Measurements from ENCODE around the gene ARMC3. TPM values are rescaled to one million over a fixed set of nuclear protein-coding genes. Genes with fewer than 3 reads are reported as not detected.

The ARMC3 gene
- polyA plus RNA-seq, 3 donors, result not detected

GRCh38 chr10:23013581-23014335 lies 85.9 kb downstream of the ARMC3 start:
- Histone ChIP-seq H3K27ac (ENCODE audit: low read depth in 1 of 2, low read length in 2 of 2) (no peak overlapping the region), H3K9me3 (replicated peaks in 1 of 2; ENCODE audit: control insufficient read depth in 1 of 2, insufficient read depth in 1 of 2, low read length in 2 of 2) (no peaks in the 10 kb centered on the region), H3K4me3 (replicated peaks in 1 of 3; ENCODE audit: low read depth in 2 of 3, low read length in 3 of 3) (no peak overlapping the region), H4K20me1 (ENCODE audit: insufficient read depth, low read length) (no peaks in the 10 kb centered on the region), H3K79me2 (ENCODE audit: insufficient read depth, low read length) (no peaks in the 10 kb centered on the region), H3K4me2 (replicated peaks; ENCODE audit: extremely low read depth, low read length, poor library complexity, severe bottlenecking) (no peak overlapping the region), H3K4me1 (ENCODE audit: control insufficient read depth in 1 of 2, insufficient read depth in 2 of 2, low read length in 2 of 2) (no peaks in the 10 kb centered on the region), H3K9ac (ENCODE audit: insufficient read depth, low read length, poor library complexity, severe bottlenecking) (no peak overlapping the region), H3K36me3 (replicated peaks in 1 of 2; ENCODE audit: control insufficient read depth in 1 of 2, insufficient read depth in 2 of 2, low read length in 2 of 2) (no peaks in the 10 kb centered on the region), H2AFZ (ENCODE audit: insufficient read depth, low read depth, low read length, poor library complexity, severe bottlenecking) (no peak overlapping the region), H3K27me3 (ENCODE audit: control insufficient read depth in 2 of 2, insufficient read depth in 2 of 2, low read length in 2 of 2) (peaks cover 0 to 3% of the 10 kb centered on the region in 2 donors)
- WGBS (ENCODE audit: insufficient coverage), result no CpG with 5 or more reads among the region's 3 CpGs
- Mint-ChIP-seq H3K4me3 (no peak overlapping the region), H3K9me3 (peaks cover 0 to 1% (median 0%) of the 10 kb centered on the region in 7 donors), H3K27me3 (ENCODE audit: low read depth in 3 of 3) (peaks cover 0 to 10% (median 3%) of the 10 kb centered on the region in 3 donors), H3K36me3 (no peaks in the 10 kb centered on the region), H3K27ac (no peak overlapping the region), H3K4me1 (no peaks in the 10 kb centered on the region)
- no peak for DNase-seq
- TF ChIP-seq, protein P1, sequence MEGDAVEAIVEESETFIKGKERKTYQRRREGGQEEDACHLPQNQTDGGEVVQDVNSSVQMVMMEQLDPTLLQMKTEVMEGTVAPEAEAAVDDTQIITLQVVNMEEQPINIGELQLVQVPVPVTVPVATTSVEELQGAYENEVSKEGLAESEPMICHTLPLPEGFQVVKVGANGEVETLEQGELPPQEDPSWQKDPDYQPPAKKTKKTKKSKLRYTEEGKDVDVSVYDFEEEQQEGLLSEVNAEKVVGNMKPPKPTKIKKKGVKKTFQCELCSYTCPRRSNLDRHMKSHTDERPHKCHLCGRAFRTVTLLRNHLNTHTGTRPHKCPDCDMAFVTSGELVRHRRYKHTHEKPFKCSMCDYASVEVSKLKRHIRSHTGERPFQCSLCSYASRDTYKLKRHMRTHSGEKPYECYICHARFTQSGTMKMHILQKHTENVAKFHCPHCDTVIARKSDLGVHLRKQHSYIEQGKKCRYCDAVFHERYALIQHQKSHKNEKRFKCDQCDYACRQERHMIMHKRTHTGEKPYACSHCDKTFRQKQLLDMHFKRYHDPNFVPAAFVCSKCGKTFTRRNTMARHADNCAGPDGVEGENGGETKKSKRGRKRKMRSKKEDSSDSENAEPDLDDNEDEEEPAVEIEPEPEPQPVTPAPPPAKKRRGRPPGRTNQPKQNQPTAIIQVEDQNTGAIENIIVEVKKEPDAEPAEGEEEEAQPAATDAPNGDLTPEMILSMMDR (IDR thresholded peaks at IDR 0.05), result no peak
- intact Hi-C loops (cut with micrococcal nuclease), result no loop called here

- Mint-ChIP-seq H3K4me3 (no peak overlapping the region), H3K4me1 (no peaks in the 10 kb centered on the region), H3K27ac (no peak overlapping the region), H3K36me3 (no peaks in the 10 kb centered on the region), H3K9me3 (peaks cover 0 to 1% (median 0%) of the 10 kb centered on the region in 7 donors), H3K27me3 (ENCODE audit: low read depth in 3 of 3) (peaks cover 0 to 8% (median 3%) of the 10 kb centered on the region in 3 donors)
- H3K36me3 ChIP-seq (replicated peaks in 1 of 2; ENCODE audit: control insufficient read depth in 1 of 2, insufficient read depth in 2 of 2, low read length in 2 of 2), result no peaks in the 10 kb centered on the region
- intact Hi-C loops (cut with micrococcal nuclease), result no loop called here
- 93% methylated on average over 3 of the region's 7 CpGs for WGBS (ENCODE audit: insufficient coverage)
- no peaks in the 10 kb centered on the region for H3K79me2 ChIP-seq (ENCODE audit: insufficient read depth, low read length)
- H3K9me3 ChIP-seq (replicated peaks in 1 of 2; ENCODE audit: control insufficient read depth in 1 of 2, insufficient read depth in 1 of 2, low read length in 2 of 2), result no peaks in the 10 kb centered on the region
- DNase-seq, result no peak
- no peak overlapping the region for H3K9ac ChIP-seq (ENCODE audit: insufficient read depth, low read length, poor library complexity, severe bottlenecking)
- no peak overlapping the region for H3K4me2 ChIP-seq (replicated peaks; ENCODE audit: extremely low read depth, low read length, poor library complexity, severe bottlenecking)
- H3K27ac ChIP-seq (ENCODE audit: low read depth in 1 of 2, low read length in 2 of 2), result no peak overlapping the region
- no peaks in the 10 kb centered on the region for H4K20me1 ChIP-seq (ENCODE audit: insufficient read depth, low read length)
- TF ChIP-seq, protein P1 (IDR thresholded peaks at IDR 0.05), result no peak
- no peak overlapping the region for H2AFZ ChIP-seq (ENCODE audit: insufficient read depth, low read depth, low read length, poor library complexity, severe bottlenecking)
- H3K4me3 ChIP-seq (replicated peaks in 1 of 3; ENCODE audit: low read depth in 2 of 3, low read length in 3 of 3), result no peak overlapping the region
- no peaks in the 10 kb centered on the region for H3K4me1 ChIP-seq (ENCODE audit: control insufficient read depth in 1 of 2, insufficient read depth in 2 of 2, low read length in 2 of 2)
- H3K27me3 ChIP-seq (ENCODE audit: control insufficient read depth in 2 of 2, insufficient read depth in 2 of 2, low read length in 2 of 2), result peaks cover 0 to 3% of the 10 kb centered on the region in 2 donors
These were observed 87.3 kb downstream of the ARMC3 start for GRCh38 chr10:23015021-23015707.
